Esophagus squamous epithelium (tissue), 5 donors: ENCODE results near the gene ARF3. TPM values are rescaled to one million over a fixed set of nuclear protein-coding genes. Genes with fewer than 3 reads are reported as not detected.
A peak's percentile ranks its signal among the peaks of the same experiment; 100 is the strongest.

ENCODE experiments used
- DNase-seq: peaks from one replicate; lab custom pipeline; 2025; lab: John Stamatoyannopoulos, UW
- H3K27ac ChIP-seq, 4 donors: fragments of 200-600 bp; sonication (generic); one replicate each; pipeline ENCODE4 v1.5.1; 2016 to 2019; ENCODE audit warnings: mild to moderate bottlenecking in 1 of 4
- H3K27me3 ChIP-seq, 4 donors: fragments of 200-600 bp; sonication (generic); 1 replicate in 3 of 4; 2 replicates in 1 of 4; pipeline versions ENCODE4 v1.5.1 to v1.6.0; 2017 to 2021; ENCODE audit warnings: antibody characterized with exemption in 1 of 4
- H3K36me3 ChIP-seq, 3 donors: fragments of 200-600 bp; sonication (generic); one replicate each; pipeline ENCODE4 v1.5.1; 2016 to 2019
- H3K4me1 ChIP-seq, 3 donors: fragments of 200-600 bp; sonication (generic); one replicate each; pipeline ENCODE4 v1.5.1; 2017 to 2019
- H3K4me3 ChIP-seq, 4 donors: fragments of 200-600 bp; sonication (generic); 1 replicate in 3 of 4; 2 replicates in 1 of 4; pipeline ENCODE4 v1.5.1; 2016 to 2019; ENCODE audit warnings: mild to moderate bottlenecking in 2 of 4, moderate library complexity in 1 of 4
- H3K9me3 ChIP-seq, 3 donors: fragments of 200-600 bp; sonication (generic); one replicate each; pipeline ENCODE4 v1.5.1; 2016 to 2019
- CTCF ChIP-seq, 6 experiments: fragments of 450-650 bp in 4 of 6; fragments of 200-600 bp in 2 of 6; sonication (generic) in 2 of 6; IDR thresholded peaks; one replicate each; pipeline ENCODE4 v1.5.1; 2016 to 2019; ENCODE audit warnings: antibody characterized with exemption in 6 of 6, mild to moderate bottlenecking in 4 of 6, moderate library complexity in 4 of 6
- POLR2A ChIP-seq, 4 donors: fragments of 450-650 bp; IDR thresholded peaks; one replicate each; pipeline ENCODE4 v1.6.1; 2017; ENCODE audit warnings: antibody characterized with exemption in 4 of 4, mild to moderate bottlenecking in 4 of 4, moderate library complexity in 3 of 4
- WGBS, 2 donors: methylation state at CpG; one replicate each; pipeline ENCODE4 v1.1.5; 2018; 5-methylcytosine and 5-hydroxymethylcytosine counted together
- intact Hi-C: fragments of 100-400 bp; cut with DNase I; formaldehyde crosslinking; loops from one replicate; pipeline ENCODE4 v1.15.0; 2022
- total RNA-seq, 4 donors: library from RNA; depleted of rRNA; stranded (reverse); fragments of >200 nt; gene quantifications; one replicate each; pipeline ENCODE4 v1.1.0, GENCODE V29; 2016
- donor health status: DM: yes; HTN: yes; CAD: no.

ARF3 gene
- total RNA-seq, 4 donors from 2014 or later = 52.2 to 76.2 (median 61.6) TPM

DNA sequence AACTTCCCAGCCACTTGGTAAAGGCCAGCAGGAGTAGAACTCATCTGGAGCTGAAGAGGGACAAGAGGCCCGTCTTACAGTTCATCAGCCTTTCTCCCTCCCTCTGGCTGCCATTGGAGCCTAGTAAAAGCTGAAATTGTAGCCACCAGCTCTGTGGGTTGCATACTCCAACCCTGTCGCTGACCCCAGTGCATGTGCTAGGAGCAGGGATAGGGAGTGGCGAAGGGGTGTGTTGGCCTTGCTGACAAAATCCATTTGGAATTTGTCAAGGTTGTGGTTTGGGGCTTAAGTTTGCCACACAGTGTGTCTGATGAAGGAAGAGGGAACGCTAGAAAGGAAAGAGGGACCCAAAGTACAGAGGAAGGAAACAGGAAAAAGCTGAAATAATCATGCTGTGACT, 4.0 kb upstream of the ARF3 start:
- Histone ChIP-seq H3K4me1 (peaks cover 4 to 16% (median 5%) of the 10 kb centered on the region in 3 donors), H3K9me3 (no peaks in the 10 kb centered on the region), H3K27ac (no peak overlapping the region), H3K4me3 (no peak overlapping the region), H3K36me3 (no peaks in the 10 kb centered on the region), H3K27me3 (no peaks in the 10 kb centered on the region)
- intact Hi-C loops = no loop called here
- no peak for DNase-seq
- WGBS, 2 donors = 54 to 71% methylated on average over 3 to 4 of the region's 4 CpGs
- TF ChIP-seq CTCF (IDR thresholded peaks at IDR 0.05) (no peak), POLR2A (IDR thresholded peaks at IDR 0.05) (no peak)

- TF ChIP-seq CTCF (IDR thresholded peaks at IDR 0.05) (no peak), POLR2A (IDR thresholded peaks at IDR 0.05) (no peak)
- Histone ChIP-seq H3K9me3 (no peaks in the 10 kb centered on the region), H3K27ac (no peak overlapping the region), H3K27me3 (no peaks in the 10 kb centered on the region), H3K36me3 (no peaks in the 10 kb centered on the region), H3K4me3 (no peak overlapping the region), H3K4me1 (peaks cover 8 to 21% (median 9%) of the 10 kb centered on the region in 3 donors)
- WGBS, 2 donors = 67 to 83% methylated on average over 2 to 3 of the region's 3 CpGs
- intact Hi-C loops = no loop called here
- no peak for DNase-seq
Measured at GRCh38 chr12:48960834-48961233, 3.5 kb upstream of the ARF3 start.

- H3K4me3 ChIP-seq = peak overlapping the region in 3 of 4 donors; percentile 72 to 97 (median 95)
- intact Hi-C loops = no loop called here
- H3K36me3 ChIP-seq = peaks cover 0 to 17% (median 0%) of the 10 kb centered on the region in 3 donors
- H3K27me3 ChIP-seq = no peaks in the 10 kb centered on the region
- H3K9me3 ChIP-seq = no peaks in the 10 kb centered on the region
- 0 to 23% methylated on average over 2 to 3 of the region's 3 CpGs for WGBS, 2 donors
- TF ChIP-seq CTCF (IDR thresholded peaks at IDR 0.05) = no peak
- no peak for TF ChIP-seq POLR2A (IDR thresholded peaks at IDR 0.05)
- no peak for DNase-seq
- H3K4me1 ChIP-seq = peaks cover 13 to 49% (median 15%) of the 10 kb centered on the region in 3 donors
- peak overlapping the region; percentile 81 to 92 (median 86) for H3K27ac ChIP-seq
Measured at GRCh38 chr12:48958049-48958388, 732 bp upstream of the ARF3 start.

- no peak for DNase-seq
- intact Hi-C loops = no loop called here
- Histone ChIP-seq H3K27me3 (no peaks in the 10 kb centered on the region), H3K4me3 (peak overlapping the region; percentile 72 to 97 (median 94)), H3K9me3 (no peaks in the 10 kb centered on the region), H3K4me1 (peaks cover 13 to 53% (median 15%) of the 10 kb centered on the region in 3 donors), H3K36me3 (peaks cover 0 to 32% (median 4%) of the 10 kb centered on the region in 3 donors), H3K27ac (peak overlapping the region; percentile 81 to 92 (median 86))
- TF ChIP-seq POLR2A (IDR thresholded peaks at IDR 0.05) = peak in 1 of 4 donors; percentile 8
- TF ChIP-seq CTCF (IDR thresholded peaks at IDR 0.05) = no peak
- WGBS, 2 donors = 0% methylated on average over 12 to 17 of the region's 29 CpGs
Measured at GRCh38 chr12:48956279-48957140, 777 bp downstream of the ARF3 start.

DNA sequence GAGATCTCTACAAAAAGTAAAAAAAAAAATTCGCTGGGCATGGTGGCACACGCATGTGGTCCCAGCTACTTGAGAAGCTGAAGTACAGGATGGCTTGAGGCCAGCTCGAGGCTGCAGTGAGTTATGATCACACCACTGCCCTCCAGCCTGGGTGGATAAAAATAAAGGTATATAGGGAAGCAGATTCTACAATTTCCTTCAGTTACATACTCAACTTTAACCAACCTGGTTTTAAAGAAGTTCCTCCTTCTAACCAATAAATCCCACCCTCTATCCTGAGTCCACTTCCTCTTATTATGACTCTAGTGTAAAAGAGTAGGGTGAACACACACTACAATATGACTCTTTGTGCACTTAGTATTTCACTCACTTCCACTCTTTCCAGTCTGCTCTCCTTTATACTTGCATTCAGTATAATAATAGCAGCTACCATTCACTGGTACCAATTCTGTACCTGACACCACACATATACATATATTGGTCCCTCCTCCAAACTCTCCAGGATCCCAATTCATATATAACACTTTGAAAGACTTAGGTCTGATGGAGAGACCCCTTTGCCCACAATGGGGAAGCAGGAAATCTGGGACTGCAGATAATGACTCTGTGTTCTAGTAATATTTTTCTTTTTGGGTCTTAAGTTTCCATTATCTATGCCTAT, 2.3 kb downstream of the ARF3 start:
- Histone ChIP-seq H3K4me3 (no peak overlapping the region), H3K27ac (no peak overlapping the region), H3K36me3 (peaks cover 0 to 40% (median 4%) of the 10 kb centered on the region in 3 donors), H3K9me3 (no peaks in the 10 kb centered on the region), H3K4me1 (peaks cover 13 to 53% (median 15%) of the 10 kb centered on the region in 3 donors), H3K27me3 (no peaks in the 10 kb centered on the region)
- 53 to 60% methylated on average over 3 of the region's 3 CpGs for WGBS, 2 donors
- DNase-seq = no peak
- no peak for TF ChIP-seq POLR2A (IDR thresholded peaks at IDR 0.05)
- intact Hi-C loops = no loop called here
